Trophoblast cell (in vitro differentiated cells and primary cell): Measurements from ENCODE around the gene FEM1B.

Experiments used
- DNase-seq, 2 donors: peaks; one replicate each; pipeline ENCODE4 v3.0.0-alpha.2; 2016
- H2AFZ ChIP-seq: 2 replicates; pipeline ENCODE4 v1.6.1; 2013; ENCODE audit warnings: low read length, moderate library complexity, mild to moderate bottlenecking; ENCODE audit not compliant: insufficient read depth, poor library complexity
- H2AK5ac ChIP-seq: 2 replicates; pipeline ENCODE4 v1.6.1; 2013; ENCODE audit warnings: mild to moderate bottlenecking, low read length
- H2BK120ac ChIP-seq: 2 replicates; pipeline ENCODE4 v1.6.1; 2013; ENCODE audit warnings: low read length, mild to moderate bottlenecking, moderate library complexity; ENCODE audit not compliant: insufficient read depth, poor library complexity
- H2BK12ac ChIP-seq: 2 replicates; pipeline ENCODE4 v1.6.1; 2013; ENCODE audit warnings: mild to moderate bottlenecking, low read length, moderate library complexity
- H2BK5ac ChIP-seq: 2 replicates; pipeline ENCODE4 v1.6.1; 2013; ENCODE audit warnings: low read length, low read depth, moderate library complexity, mild to moderate bottlenecking; ENCODE audit not compliant: poor library complexity
- H3K14ac ChIP-seq: 2 replicates; pipeline ENCODE4 v1.6.1; 2013; ENCODE audit warnings: mild to moderate bottlenecking, low read length
- H3K18ac ChIP-seq: 2 replicates; pipeline ENCODE4 v1.6.1; 2013; ENCODE audit warnings: mild to moderate bottlenecking, low read length
- H3K23ac ChIP-seq: 2 replicates; pipeline ENCODE4 v1.6.1; 2013; ENCODE audit warnings: low read length
- H3K27ac ChIP-seq: 2 replicates; pipeline ENCODE4 v1.5.1; 2013; ENCODE audit warnings: low read depth, mild to moderate bottlenecking, inconsistent platforms, low read length, moderate library complexity
- H3K27me3 ChIP-seq: 2 replicates; pipeline ENCODE4 v1.6.1; 2013; ENCODE audit warnings: inconsistent platforms, mild to moderate bottlenecking, low read length, moderate library complexity; ENCODE audit not compliant: insufficient read depth
- H3K36me3 ChIP-seq, 2 experiments: 1 replicate in 1 of 2; 2 replicates in 1 of 2; pipeline ENCODE4 v1.6.1; 2013; ENCODE audit warnings: low read length in 2 of 2, mild to moderate bottlenecking in 2 of 2, moderate library complexity in 1 of 2; ENCODE audit not compliant: insufficient read depth in 2 of 2, control insufficient read depth in 1 of 2
- H3K4ac ChIP-seq: 2 replicates; pipeline ENCODE4 v1.6.1; 2013; ENCODE audit warnings: low read depth, mild to moderate bottlenecking, low read length, moderate library complexity
- H3K4me1 ChIP-seq, 2 experiments: 1 replicate in 1 of 2; 2 replicates in 1 of 2; pipeline ENCODE4 v1.6.1; 2013; ENCODE audit warnings: low read length in 2 of 2, mild to moderate bottlenecking in 2 of 2, moderate library complexity in 1 of 2; ENCODE audit not compliant: insufficient read depth in 2 of 2, control insufficient read depth in 1 of 2
- H3K4me2 ChIP-seq: 2 replicates; pipeline ENCODE4 v1.6.1; 2013; ENCODE audit warnings: inconsistent platforms, mild to moderate bottlenecking, low read length, moderate library complexity
- H3K4me3 ChIP-seq: 2 replicates; pipeline ENCODE4 v1.5.1; 2013; ENCODE audit warnings: mild to moderate bottlenecking, low read depth, low read length, inconsistent platforms
- H3K79me1 ChIP-seq: one replicate; pipeline ENCODE4 v1.6.1; 2013; ENCODE audit warnings: low read length
- H3K79me2 ChIP-seq: 2 replicates; pipeline ENCODE4 v1.6.1; 2013; ENCODE audit warnings: low read length, mild to moderate bottlenecking; ENCODE audit not compliant: control insufficient read depth, insufficient read depth, poor library complexity
- H3K9ac ChIP-seq: 2 replicates; pipeline ENCODE4 v1.6.1; 2013; ENCODE audit warnings: mild to moderate bottlenecking, low read length
- H3K9me3 ChIP-seq: 2 replicates; pipeline ENCODE4 v1.6.1; 2013; ENCODE audit warnings: low read depth, mild to moderate bottlenecking, control low read depth, inconsistent platforms, low read length; ENCODE audit not compliant: insufficient read depth
- H4K12ac ChIP-seq: 2 replicates; pipeline ENCODE4 v1.6.1; 2013; ENCODE audit warnings: low read depth, mild to moderate bottlenecking, low read length, moderate library complexity
- H4K8ac ChIP-seq: 2 replicates; pipeline ENCODE4 v1.6.1; 2013; ENCODE audit warnings: low read depth, mild to moderate bottlenecking, low read length, moderate library complexity
- H4K91ac ChIP-seq: one replicate; pipeline ENCODE4 v1.6.1; 2013; ENCODE audit warnings: low read depth, mild to moderate bottlenecking, low read length, moderate library complexity
- WGBS: extraction: QIAGEN DNeasy Blood & Tissue Kit; methylation state at CpG from one replicate; pipeline ENCODE4 v1.1.7; 2013; ENCODE audit warnings: missing lambda C conversion rate; ENCODE audit not compliant: insufficient read length, insufficient coverage; ENCODE audit errors: extremely low coverage; 5-methylcytosine and 5-hydroxymethylcytosine counted together

The FEM1B gene

DNA sequence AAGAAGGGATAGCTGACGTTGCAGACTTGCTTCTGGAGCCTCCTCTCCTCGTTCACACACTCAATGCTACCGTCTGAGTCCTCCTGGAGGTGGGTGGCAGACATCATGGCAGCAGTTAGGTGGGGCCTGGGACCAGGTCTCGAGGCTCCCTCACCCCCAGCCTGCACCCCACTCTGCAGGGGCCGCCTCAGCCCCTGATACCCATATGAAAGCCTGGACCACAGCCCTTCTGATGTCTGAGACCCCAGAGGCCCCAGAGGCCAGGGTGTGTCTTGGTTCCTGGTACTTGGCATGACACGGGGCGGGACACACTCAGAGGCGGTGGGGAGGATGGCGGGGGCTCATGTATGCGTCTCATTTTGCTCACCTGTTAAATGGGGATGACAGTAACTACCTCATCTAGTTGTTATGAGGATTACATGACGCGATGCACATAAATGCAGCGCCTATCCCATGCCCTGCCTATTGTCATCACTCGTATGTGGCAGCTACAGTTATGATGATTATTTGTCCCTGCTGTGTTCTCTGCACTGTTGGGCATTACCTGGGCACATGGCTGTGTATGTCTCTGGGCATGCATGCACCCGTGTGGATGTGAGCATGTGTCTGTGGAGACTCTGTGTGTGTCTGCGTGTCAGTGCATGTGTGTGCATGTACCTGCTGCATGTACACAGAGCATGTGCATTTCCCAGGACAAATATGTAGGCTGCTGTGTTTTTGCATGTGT, 39.9 kb downstream of the FEM1B start:
- Histone ChIP-seq H2BK5ac (no peak overlapping the region), H3K36me3 (no peaks in the 10 kb centered on the region), H3K27ac (no peak overlapping the region), H3K4ac (no peak overlapping the region), H3K9ac (no peak overlapping the region), H3K79me2 (no peaks in the 10 kb centered on the region), H3K9me3 (peaks cover 4% of the 10 kb centered on the region), H3K4me2 (no peak overlapping the region), H2AK5ac (no peak overlapping the region), H3K4me1 (peaks cover 4 to 6% of the 10 kb centered on the region in 2 experiments), H2BK12ac (no peak overlapping the region), H4K91ac (no peak overlapping the region), H3K27me3 (no peaks in the 10 kb centered on the region), H4K12ac (no peak overlapping the region), H3K4me3 (no peak overlapping the region), H4K8ac (no peak overlapping the region), H2BK120ac (no peak overlapping the region), H3K23ac (no peak overlapping the region), H3K79me1 (no peaks in the 10 kb centered on the region), H2AFZ (no peak overlapping the region), H3K18ac (no peak overlapping the region), H3K14ac (no peak overlapping the region)
- DNase-seq: no peak
- WGBS: no CpG with 5 or more reads among the region's 16 CpGs

DNA sequence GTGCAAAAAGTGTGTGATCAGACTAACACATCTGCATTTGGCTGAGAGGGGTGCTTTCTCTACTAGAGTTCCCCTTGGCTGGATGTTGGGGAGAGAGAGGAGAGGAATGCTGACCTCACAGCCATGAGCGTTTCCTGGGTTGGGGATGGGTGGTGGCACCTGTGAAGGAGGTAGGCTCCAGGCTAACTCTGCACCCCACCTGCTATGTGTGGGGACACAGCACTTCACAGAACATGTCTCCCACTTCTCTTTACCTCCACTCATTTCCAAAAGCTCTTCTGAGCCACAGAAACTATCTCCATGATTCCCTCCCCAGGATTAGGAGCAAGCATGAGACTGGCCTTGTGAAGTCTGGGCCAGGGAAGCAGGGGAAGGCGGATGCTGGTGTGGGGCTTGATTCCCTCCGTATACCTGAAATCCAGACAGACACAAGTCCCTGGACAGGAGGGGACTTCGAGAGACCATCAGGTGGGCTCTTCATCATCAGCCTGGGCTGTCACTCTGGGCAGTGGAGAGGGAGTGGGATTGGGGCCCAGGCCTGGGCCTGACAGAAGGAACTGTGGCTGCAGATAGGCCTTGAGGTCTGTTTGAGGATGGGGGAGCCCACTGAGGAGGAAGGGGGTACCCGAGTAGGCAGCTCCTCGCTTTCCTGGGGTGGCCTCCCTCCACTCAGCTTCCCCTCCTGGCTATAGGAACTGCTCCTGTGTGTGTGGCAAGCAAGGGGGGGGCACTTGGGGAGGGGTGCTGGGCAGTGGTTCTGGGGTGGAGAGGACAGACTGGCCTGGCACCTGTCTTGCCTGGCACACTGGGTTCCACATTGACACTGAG, 40.7 kb downstream of the FEM1B start:
- H2AK5ac ChIP-seq: no peak overlapping the region
- no peak overlapping the region for H2BK12ac ChIP-seq
- H2AFZ ChIP-seq: no peak overlapping the region
- H3K9ac ChIP-seq: no peak overlapping the region
- no peak overlapping the region for H3K4me3 ChIP-seq
- no peak overlapping the region for H3K18ac ChIP-seq
- H3K4me1 ChIP-seq: no peaks in the 10 kb centered on the region
- no peaks in the 10 kb centered on the region for H3K36me3 ChIP-seq
- WGBS: no CpG with 5 or more reads among the region's 6 CpGs
- H3K9me3 ChIP-seq: peaks cover 4% of the 10 kb centered on the region
- H3K27ac ChIP-seq: no peak overlapping the region
- H4K91ac ChIP-seq: no peak overlapping the region
- no peak overlapping the region for H3K4me2 ChIP-seq
- H3K4ac ChIP-seq: no peak overlapping the region
- no peak overlapping the region for H3K23ac ChIP-seq
- no peaks in the 10 kb centered on the region for H3K79me1 ChIP-seq
- no peaks in the 10 kb centered on the region for H3K79me2 ChIP-seq
- no peaks in the 10 kb centered on the region for H3K27me3 ChIP-seq
- H3K14ac ChIP-seq: no peak overlapping the region
- H4K12ac ChIP-seq: no peak overlapping the region
- no peak overlapping the region for H4K8ac ChIP-seq
- no peak overlapping the region for H2BK120ac ChIP-seq
- DNase-seq: no peak
- H2BK5ac ChIP-seq: no peak overlapping the region

DNA sequence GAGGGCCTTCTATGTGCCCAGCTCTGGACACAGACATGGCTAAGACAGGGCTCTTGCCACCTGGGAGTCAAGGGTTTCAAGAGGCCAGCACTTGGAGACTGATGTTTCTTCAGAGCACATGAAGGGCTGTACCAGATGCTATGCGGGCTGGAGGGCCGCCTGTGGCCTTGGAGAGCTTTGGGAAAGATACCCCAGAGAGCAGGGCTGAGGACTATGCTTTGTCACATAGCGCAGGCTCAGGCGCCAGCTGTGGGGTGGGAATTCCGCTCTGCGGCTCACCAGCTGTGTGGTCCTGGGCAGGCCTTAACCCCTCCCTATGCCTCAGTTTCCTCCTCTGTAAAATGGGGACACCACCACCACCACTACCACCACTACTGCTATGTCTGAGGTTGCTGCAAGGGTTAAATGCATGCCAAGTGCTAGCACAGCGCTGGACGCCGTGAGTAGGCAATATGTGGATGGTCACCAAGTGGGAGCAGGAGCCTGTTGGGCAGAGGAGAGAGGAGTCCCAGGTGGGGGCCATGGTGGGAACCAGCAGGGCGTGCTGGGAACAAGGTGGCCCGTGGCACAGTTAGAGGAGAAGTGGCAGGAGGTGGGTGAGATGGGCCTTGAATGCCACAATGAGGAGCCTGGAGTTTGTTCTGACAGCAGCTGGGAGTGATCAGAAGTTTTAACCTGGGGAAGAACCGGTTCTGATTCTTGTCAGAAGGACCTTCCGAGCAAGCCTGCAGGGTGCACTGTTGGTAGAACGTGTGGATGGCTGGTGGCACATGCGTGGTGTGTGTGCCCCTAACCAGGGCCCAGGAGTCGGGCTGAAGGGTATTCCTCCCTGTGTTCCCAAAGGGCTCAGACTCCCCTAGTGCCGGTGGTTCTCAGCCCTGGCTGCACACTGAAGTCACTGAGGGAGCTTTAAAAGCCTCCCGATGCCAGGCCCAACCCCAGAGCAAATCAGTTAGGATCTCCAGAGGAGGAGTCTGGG, 41.7 kb downstream of the FEM1B start:
- Histone ChIP-seq H4K12ac (no peak overlapping the region), H3K23ac (no peak overlapping the region), H3K4me2 (no peak overlapping the region), H3K27ac (no peak overlapping the region), H3K27me3 (no peaks in the 10 kb centered on the region), H2AFZ (no peak overlapping the region), H3K4ac (no peak overlapping the region), H4K91ac (no peak overlapping the region), H3K79me1 (no peaks in the 10 kb centered on the region), H4K8ac (no peak overlapping the region), H3K18ac (no peak overlapping the region), H3K9me3 (peaks cover 4% of the 10 kb centered on the region), H3K4me1 (no peaks in the 10 kb centered on the region), H2BK12ac (no peak overlapping the region), H2AK5ac (no peak overlapping the region), H2BK5ac (no peak overlapping the region), H3K14ac (no peak overlapping the region), H3K9ac (no peak overlapping the region), H2BK120ac (no peak overlapping the region), H3K79me2 (no peaks in the 10 kb centered on the region), H3K4me3 (no peak overlapping the region), H3K36me3 (no peaks in the 10 kb centered on the region)
- no peak for DNase-seq
- WGBS: no CpG with 5 or more reads among the region's 18 CpGs

DNA sequence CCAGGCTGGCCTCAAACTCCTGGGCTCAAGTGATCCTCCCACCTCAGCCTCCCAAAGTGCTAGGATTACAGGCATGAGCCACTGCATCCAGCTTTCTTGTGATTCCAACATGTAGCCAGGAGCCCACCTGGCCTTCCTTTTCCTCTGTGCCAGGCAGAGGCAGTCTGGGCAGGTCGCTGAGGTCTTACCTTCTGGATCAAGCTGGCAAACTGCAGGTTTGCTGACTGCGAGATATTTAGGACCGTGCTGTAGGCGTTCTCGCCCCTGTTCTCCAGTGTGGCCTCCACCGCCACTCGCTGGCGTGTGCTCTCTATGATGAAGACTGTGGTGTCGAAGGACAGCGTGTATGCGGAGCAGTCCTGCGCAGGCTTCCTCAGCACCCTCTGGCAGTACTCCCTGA, 42.5 kb downstream of the FEM1B start:
- H3K9me3 ChIP-seq: peaks cover 4% of the 10 kb centered on the region
- no peak overlapping the region for H3K14ac ChIP-seq
- H3K4me1 ChIP-seq: no peaks in the 10 kb centered on the region
- H4K91ac ChIP-seq: no peak overlapping the region
- DNase-seq: no peak
- no peaks in the 10 kb centered on the region for H3K27me3 ChIP-seq
- no peak overlapping the region for H3K4ac ChIP-seq
- H3K18ac ChIP-seq: no peak overlapping the region
- H3K27ac ChIP-seq: no peak overlapping the region
- H4K8ac ChIP-seq: no peak overlapping the region
- no peak overlapping the region for H3K4me2 ChIP-seq
- H2AFZ ChIP-seq: no peak overlapping the region
- no peak overlapping the region for H3K9ac ChIP-seq
- H2AK5ac ChIP-seq: no peak overlapping the region
- H4K12ac ChIP-seq: no peak overlapping the region
- H2BK120ac ChIP-seq: no peak overlapping the region
- WGBS: no CpG with 5 or more reads among the region's 12 CpGs
- no peak overlapping the region for H2BK12ac ChIP-seq
- H3K79me2 ChIP-seq: no peaks in the 10 kb centered on the region
- no peak overlapping the region for H3K23ac ChIP-seq
- no peak overlapping the region for H2BK5ac ChIP-seq
- no peaks in the 10 kb centered on the region for H3K36me3 ChIP-seq
- H3K4me3 ChIP-seq: no peak overlapping the region
- H3K79me1 ChIP-seq: no peaks in the 10 kb centered on the region
